GM12891 (cell line): ENCODE measurements around the gene UEVLD.
A peak's percentile ranks its signal among the peaks of the same experiment; 100 is the strongest.

Experiments
- DNase-seq: peaks from one replicate; pipeline ENCODE4 v3.0.0; 2011; ENCODE audit warnings: low spot score; ENCODE audit not compliant: insufficient read length
- FAIRE-seq: peaks from 2 replicates; lab custom pipeline; 2011; peaks lifted over from hg19 to GRCh38; lab: Jason Lieb, UNC
- PAX5 ChIP-seq: IDR thresholded peaks from 2 replicates; pipeline ENCODE4 v1.6.1; 2011; ENCODE audit warnings: low read length, moderate library complexity, mild to moderate bottlenecking; ENCODE audit not compliant: insufficient read depth, severe bottlenecking
- POLR2A ChIP-seq: IDR thresholded peaks from 2 replicates; pipeline ENCODE4 v1.6.1; 2011; ENCODE audit warnings: low read depth, low read length, control low read depth
- POLR2AphosphoS5 ChIP-seq: IDR thresholded peaks from 2 replicates; pipeline ENCODE4 v1.6.1; 2011; ENCODE audit warnings: low read depth, low read length, control low read depth
- POU2F2 ChIP-seq: IDR thresholded peaks from 2 replicates; pipeline ENCODE4 v1.6.1; 2011; ENCODE audit warnings: low read depth, mild to moderate bottlenecking, control low read depth, low read length, moderate library complexity
- SPI1 ChIP-seq: IDR thresholded peaks from 2 replicates; pipeline ENCODE4 v1.6.1; 2011; ENCODE audit warnings: low read depth, low read length, control low read depth
- TAF1 ChIP-seq: IDR thresholded peaks from 2 replicates; pipeline ENCODE4 v1.6.1; 2011; ENCODE audit warnings: low read depth, low read length, control low read depth

Gene UEVLD

DNA sequence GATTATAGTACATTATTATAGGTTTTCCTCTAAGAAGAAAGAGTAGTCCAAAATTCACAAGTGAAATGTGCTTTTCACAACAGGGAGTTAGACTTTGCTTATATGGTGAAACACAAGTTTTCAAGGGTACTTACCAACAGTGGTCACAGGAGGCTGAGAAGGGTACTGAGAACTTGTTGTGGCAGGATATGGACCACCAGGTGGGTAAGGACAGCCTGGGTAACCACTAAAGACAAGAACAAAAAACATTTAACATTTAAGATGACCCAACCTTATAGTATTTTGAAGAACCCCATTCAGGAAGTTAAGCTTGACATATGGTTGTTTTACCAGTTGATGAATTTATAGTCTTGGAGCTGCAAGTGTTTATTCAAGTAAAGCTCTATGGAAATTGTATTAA lies 86.2 kb downstream of the UEVLD start:
- DNase-seq (no peak), FAIRE-seq (no peak)

DNA sequence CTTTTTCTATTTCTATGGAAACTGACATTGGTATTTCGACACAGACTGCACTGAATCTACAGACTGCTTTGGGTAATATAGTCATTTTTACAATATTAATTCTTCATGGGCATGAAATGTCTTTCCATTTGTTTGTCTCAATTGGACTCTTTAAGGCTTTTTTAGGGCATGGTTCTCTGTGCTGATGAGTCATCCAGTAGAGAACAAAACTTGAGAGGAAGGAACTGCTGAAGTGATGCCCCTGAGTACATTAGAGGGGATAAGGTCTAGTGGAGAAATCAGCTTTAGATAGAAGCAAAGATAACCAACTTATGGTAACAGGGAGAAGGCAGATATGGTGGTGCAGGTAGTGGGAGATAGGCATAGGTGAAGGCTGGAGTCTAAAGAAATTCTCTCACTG lies 86.9 kb downstream of the UEVLD start:
- no peak for TF ChIP-seq POLR2AphosphoS5
- TF ChIP-seq TAF1 = no peak
- no peak for TF ChIP-seq PAX5
- TF ChIP-seq POU2F2 = no peak
- no peak for TF ChIP-seq POLR2A
- no peak for TF ChIP-seq SPI1

More for the DNA sequence above, 86.2 kb downstream of the UEVLD start:
- TF ChIP-seq POLR2AphosphoS5 = no peak
- no peak for TF ChIP-seq TAF1
- no peak for TF ChIP-seq SPI1
- no peak for TF ChIP-seq PAX5
- TF ChIP-seq POLR2A = no peak
- TF ChIP-seq POU2F2 = no peak

DNA sequence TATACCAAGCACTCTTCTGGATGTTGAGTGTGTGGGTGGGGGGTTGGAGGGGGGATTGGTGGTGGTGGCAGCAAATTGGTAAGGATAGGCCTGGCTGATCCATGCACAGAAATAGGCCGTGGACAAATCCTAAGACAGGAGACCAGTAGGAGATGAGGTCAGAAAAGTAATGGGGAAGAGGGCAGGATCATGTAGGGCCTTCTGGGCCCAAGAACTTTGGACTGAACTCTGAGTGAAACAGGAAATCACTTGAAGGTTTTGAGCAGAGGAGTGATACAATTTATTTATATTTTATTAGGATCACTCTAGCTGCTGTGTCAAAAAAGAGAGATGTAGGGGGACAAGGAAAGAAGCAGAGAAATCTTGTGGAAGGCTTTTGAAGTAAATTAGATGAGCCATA lies 90.5 kb downstream of the UEVLD start:
- DNase-seq = no peak
- no peak for FAIRE-seq
- no peak for TF ChIP-seq TAF1
- TF ChIP-seq POU2F2 = no peak
- TF ChIP-seq POLR2A = no peak
- TF ChIP-seq SPI1 = no peak
- TF ChIP-seq POLR2AphosphoS5 = no peak
- TF ChIP-seq PAX5 = no peak

More for the DNA sequence above, 86.9 kb downstream of the UEVLD start:
- no peak for FAIRE-seq
- DNase-seq = no peak

DNA sequence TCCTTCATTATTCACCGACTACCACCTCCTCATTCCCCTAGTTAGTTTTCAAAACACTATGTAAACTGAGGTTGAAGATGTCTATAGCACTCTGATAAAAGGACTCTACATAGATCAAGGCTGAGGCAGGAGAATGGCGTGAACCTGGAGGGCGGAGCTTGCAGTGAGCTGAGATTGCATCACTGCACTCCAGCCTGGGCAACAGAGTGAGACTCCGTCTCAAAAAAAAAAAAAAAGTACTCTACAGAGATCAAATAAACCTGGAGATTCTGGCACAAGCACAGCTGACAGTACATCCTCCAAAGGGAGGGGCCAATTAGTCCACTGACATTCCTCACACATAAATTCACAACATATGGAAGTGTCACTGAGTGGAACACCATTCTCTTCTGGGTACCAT lies 92.8 kb downstream of the UEVLD start:
- DNase-seq (no peak), FAIRE-seq (peak; percentile 26)
- TF ChIP-seq POU2F2 (no peak), POLR2AphosphoS5 (no peak), SPI1 (no peak), PAX5 (no peak), TAF1 (no peak), POLR2A (no peak)

DNA sequence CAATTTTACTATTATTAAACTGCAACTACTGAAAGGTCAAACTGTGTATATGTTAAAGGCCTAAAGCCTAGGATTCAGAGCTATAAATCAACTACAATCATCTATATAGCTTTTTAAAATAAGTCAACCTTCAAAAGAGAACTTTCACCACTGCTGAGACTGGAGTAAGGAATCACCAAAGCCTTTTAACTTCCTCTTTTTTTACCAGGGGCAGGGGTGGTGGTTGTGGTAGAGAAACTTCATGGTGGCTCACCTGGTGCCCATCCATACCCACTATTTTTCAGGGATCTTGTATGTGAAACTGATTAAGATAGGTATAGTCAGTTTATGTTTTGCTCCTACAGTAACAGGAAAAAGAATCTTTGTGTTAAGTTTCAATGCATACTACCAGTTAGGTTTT lies 93.3 kb downstream of the UEVLD start:
- no peak for FAIRE-seq
- no peak for TF ChIP-seq SPI1
- no peak for TF ChIP-seq POLR2A
- no peak for TF ChIP-seq POLR2AphosphoS5
- TF ChIP-seq POU2F2 = no peak
- TF ChIP-seq PAX5 = no peak
- TF ChIP-seq TAF1 = no peak
- DNase-seq = no peak

DNA sequence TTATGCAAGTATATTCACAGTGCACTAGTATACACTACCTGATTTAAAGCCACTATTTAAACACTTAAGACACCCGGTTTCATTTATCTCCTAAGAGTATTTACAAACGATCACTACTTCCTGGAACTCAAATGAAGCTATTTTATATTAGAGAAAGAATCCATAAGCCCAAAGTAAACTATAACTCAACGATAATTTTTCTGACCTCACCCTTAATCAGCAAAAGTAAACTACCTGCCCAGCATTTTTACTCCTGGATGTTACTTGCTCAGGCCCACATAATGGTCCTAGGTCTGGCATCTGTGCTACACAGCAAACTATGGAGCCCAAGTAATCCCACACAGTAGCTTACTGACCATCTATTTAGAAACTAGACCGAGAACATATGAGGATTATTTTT lies 95.2 kb downstream of the UEVLD start:
- FAIRE-seq = no peak
- DNase-seq = no peak
- TF ChIP-seq SPI1 (no peak), TAF1 (no peak), PAX5 (no peak), POLR2AphosphoS5 (no peak), POU2F2 (no peak), POLR2A (no peak)

DNA sequence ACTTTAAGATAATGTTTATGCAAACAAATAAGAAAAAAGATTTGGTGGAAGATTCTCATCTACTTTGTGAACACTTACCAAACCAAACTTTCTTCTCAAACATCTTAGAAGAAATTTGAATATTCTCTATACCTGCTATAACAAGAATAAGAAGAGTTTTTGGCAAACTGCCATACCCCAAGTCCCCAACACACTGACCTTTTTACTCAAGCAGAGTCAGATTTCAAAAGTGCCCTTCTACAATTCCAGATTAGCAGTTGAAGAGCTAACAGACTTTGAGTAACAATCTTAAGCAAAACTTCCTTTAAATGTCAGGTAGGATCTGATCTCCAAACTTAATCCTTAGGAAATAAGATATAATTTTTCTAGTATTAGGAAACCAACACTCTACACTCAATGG lies 95.6 kb downstream of the UEVLD start:
- FAIRE-seq = no peak
- TF ChIP-seq POU2F2 (no peak), SPI1 (no peak), POLR2AphosphoS5 (no peak), PAX5 (no peak), POLR2A (no peak), TAF1 (no peak)
- no peak for DNase-seq

DNA sequence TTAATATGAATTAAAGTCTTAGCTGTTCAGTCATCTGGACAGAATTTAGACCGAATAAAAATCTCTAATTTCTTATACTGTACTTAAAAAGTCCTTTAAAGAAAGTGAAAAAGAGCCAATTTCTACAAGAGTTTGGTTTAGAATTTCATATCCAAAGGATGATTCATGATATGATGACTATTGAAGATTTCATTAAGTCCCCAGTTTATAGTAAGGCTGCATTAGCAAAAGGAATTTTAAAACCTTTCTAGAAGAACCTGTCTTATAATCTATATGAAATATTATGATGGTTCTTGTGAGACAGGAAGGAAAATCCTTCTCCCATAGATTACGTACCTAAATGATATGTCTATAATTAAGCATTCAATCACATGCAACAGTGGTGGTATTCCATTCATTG lies 96.6 kb downstream of the UEVLD start:
- no peak for TF ChIP-seq PAX5
- no peak for TF ChIP-seq POLR2AphosphoS5
- no peak for TF ChIP-seq POLR2A
- TF ChIP-seq POU2F2 = no peak
- TF ChIP-seq TAF1 = no peak
- no peak for TF ChIP-seq SPI1
- FAIRE-seq (no peak), DNase-seq (no peak)

DNA sequence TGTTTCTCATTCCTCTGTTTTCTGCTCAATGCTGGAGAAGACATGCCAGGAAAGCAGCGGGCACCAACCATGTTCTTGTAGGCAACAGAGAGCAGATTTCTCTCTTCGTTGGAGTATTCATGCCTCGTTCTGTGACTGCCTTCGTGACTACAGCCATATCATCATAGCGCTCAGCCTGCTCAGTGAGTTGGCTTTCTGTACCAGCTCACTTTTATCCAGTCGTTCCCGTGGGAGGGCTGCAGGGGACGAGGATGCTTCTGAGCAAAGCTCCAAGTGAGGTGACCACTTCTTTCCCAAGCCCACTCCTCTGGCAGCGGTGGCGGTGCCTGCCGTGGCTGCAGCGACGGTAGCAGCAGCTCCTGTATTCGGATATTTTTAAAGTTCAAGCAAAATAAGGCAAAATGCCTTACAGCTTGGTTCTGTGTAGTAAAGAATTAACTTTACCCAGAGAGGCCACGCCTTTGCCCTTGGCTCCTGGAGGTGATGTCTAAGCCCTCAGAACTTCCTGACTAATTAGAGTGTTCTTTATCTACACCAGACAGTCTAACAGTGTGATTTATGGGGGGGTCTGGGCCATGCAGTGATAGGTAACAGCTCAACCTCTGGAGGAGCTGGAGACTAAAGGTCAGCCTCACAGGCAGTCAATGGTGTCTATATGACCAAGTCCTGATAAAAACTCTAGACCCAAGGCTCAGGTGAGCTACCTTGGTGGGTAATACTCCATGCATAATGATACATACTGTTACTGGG lies 97.6 kb downstream of the UEVLD start:
- TF ChIP-seq POLR2AphosphoS5 (no peak), TAF1 (no peak), POU2F2 (no peak), SPI1 (no peak), POLR2A (no peak), PAX5 (no peak)
- DNase-seq = no peak
- peak; percentile 45 for FAIRE-seq

DNA sequence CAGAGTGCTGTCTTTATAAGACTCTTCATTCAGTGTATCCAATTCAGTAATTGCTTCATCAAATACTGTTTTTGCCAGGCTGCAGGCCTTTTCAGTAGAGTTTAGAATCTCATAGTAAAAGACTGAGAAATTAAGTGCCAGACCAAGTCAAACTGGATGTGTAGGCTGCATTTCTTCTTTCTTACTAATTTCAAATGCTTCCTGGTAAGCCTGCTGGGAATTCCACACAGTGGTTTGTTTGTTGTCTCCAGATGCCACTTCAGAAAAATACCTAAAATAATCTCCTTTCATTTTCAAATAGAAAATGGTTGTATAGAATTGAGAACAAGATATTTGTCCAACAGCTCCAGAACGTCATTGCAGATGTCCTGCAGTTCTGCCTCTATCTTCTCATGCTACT lies 98.2 kb downstream of the UEVLD start:
- no peak for FAIRE-seq
- no peak for DNase-seq
- TF ChIP-seq POLR2AphosphoS5 (no peak), POLR2A (no peak), POU2F2 (no peak), PAX5 (no peak), TAF1 (no peak), SPI1 (no peak)
